Activated CD4-positive, alpha-beta T cell treated with anti-CD3 and anti-CD28 coated beads, Interleukin-2, amount 10 ng/mL, durations not matched to agents 24 days and 14 days (primary cell): Measurements from ENCODE around the gene WWC2. TPM values are rescaled to one million over a fixed set of nuclear protein-coding genes. Genes with fewer than 3 reads are reported as not detected.

Experiments used
- DNase-seq: peaks from one replicate; pipeline ENCODE4 v3.0.0; 2022
- H3K27ac Mint-ChIP-seq: one replicate; pipeline ENCODE4 v1.8.0; 2022; ENCODE audit warnings: mild to moderate bottlenecking, mixed read lengths
- H3K27me3 Mint-ChIP-seq: one replicate; pipeline ENCODE4 v1.8.0; 2022; ENCODE audit warnings: mixed read lengths
- H3K36me3 Mint-ChIP-seq: one replicate; pipeline ENCODE4 v1.8.0; 2022; ENCODE audit warnings: low read depth, mild to moderate bottlenecking, mixed read lengths
- H3K4me1 Mint-ChIP-seq: one replicate; pipeline ENCODE4 v1.8.0; 2021; ENCODE audit warnings: mixed read lengths
- H3K4me3 Mint-ChIP-seq: one replicate; pipeline ENCODE4 v1.8.0; 2022; ENCODE audit warnings: mild to moderate bottlenecking, moderate library complexity, mixed read lengths
- H3K9me3 Mint-ChIP-seq: one replicate; pipeline ENCODE4 v1.8.0; 2021; ENCODE audit warnings: mixed read lengths
- intact Hi-C: fragments of 100-400 bp; cut with micrococcal nuclease; formaldehyde crosslinking; loops from one replicate; pipeline ENCODE4 v1.15.1; 2023
- total RNA-seq: library from RNA; stranded (reverse); gene quantifications from 2 replicates; pipeline ENCODE4 v1.2.3, GENCODE V29; 2022

Gene WWC2
- total RNA-seq, 1 donor from 2014 or later = 0.40 TPM

GRCh38 chr4:183257808-183258207 lies 158.8 kb downstream of the WWC2 start:
- Mint-ChIP-seq H3K4me1 (peaks cover 5% of the 10 kb centered on the region), H3K27me3 (peaks cover 8% of the 10 kb centered on the region), H3K27ac (no peak overlapping the region), H3K4me3 (no peak overlapping the region), H3K9me3 (no peaks in the 10 kb centered on the region), H3K36me3 (no peaks in the 10 kb centered on the region)
- intact Hi-C loops = no loop called here
- DNase-seq = no peak

GRCh38 chr4:183260491-183261151 lies 161.6 kb downstream of the WWC2 start:
- Mint-ChIP-seq H3K27ac (no peak overlapping the region), H3K27me3 (peaks cover 8% of the 10 kb centered on the region), H3K36me3 (no peaks in the 10 kb centered on the region), H3K9me3 (no peaks in the 10 kb centered on the region), H3K4me1 (peaks cover 7% of the 10 kb centered on the region), H3K4me3 (no peak overlapping the region)
- intact Hi-C loops = loop anchor here (5.0 kb wide), 2 partner anchors 147 to 343 kb away; partner anchors contain the start of gene DCTD
- no peak for DNase-seq

- H3K27me3 Mint-ChIP-seq = peaks cover 8% of the 10 kb centered on the region
These were observed 163.1 kb downstream of the WWC2 start for GRCh38 chr4:183261953-183262775.

GRCh38 chr4:183262776-183263100 lies 163.7 kb downstream of the WWC2 start:
- H3K27me3 Mint-ChIP-seq = peaks cover 9% of the 10 kb centered on the region
- no peak overlapping the region for H3K27ac Mint-ChIP-seq
- peaks cover 7% of the 10 kb centered on the region for H3K4me1 Mint-ChIP-seq
- H3K4me3 Mint-ChIP-seq = no peak overlapping the region
- H3K9me3 Mint-ChIP-seq = no peaks in the 10 kb centered on the region
- no peak for DNase-seq
- intact Hi-C loops = loop anchor here (1.0 to 5.0 kb wide), 4 partner anchors 145 to 345 kb away; partner anchors contain the start of gene DCTD
- no peaks in the 10 kb centered on the region for H3K36me3 Mint-ChIP-seq

More at GRCh38 chr4:183261953-183262775, 163.1 kb downstream of the WWC2 start:
- intact Hi-C loops = loop anchor here (1.0 to 5.0 kb wide), 4 partner anchors 145 to 345 kb away; partner anchors contain the start of gene DCTD
- Mint-ChIP-seq H3K9me3 (no peaks in the 10 kb centered on the region), H3K27ac (peak overlapping the region; percentile 60), H3K36me3 (no peaks in the 10 kb centered on the region), H3K4me1 (peaks cover 7% of the 10 kb centered on the region), H3K4me3 (no peak overlapping the region)
- peak; percentile 92 for DNase-seq

- Mint-ChIP-seq H3K4me3 (no peak overlapping the region), H3K36me3 (no peaks in the 10 kb centered on the region)
- no peak for DNase-seq
These were observed 164.8 kb downstream of the WWC2 start for GRCh38 chr4:183263787-183264386.

GRCh38 chr4:183264614-183265013 lies 165.6 kb downstream of the WWC2 start:
- H3K27ac Mint-ChIP-seq = no peak overlapping the region
- no peaks in the 10 kb centered on the region for H3K36me3 Mint-ChIP-seq
- no peak overlapping the region for H3K4me3 Mint-ChIP-seq
- intact Hi-C loops = loop anchor here (5.0 kb wide), 2 partner anchors 143 to 347 kb away; partner anchors contain the start of gene DCTD
- no peak for DNase-seq
- H3K27me3 Mint-ChIP-seq = peaks cover 2% of the 10 kb centered on the region
- no peaks in the 10 kb centered on the region for H3K9me3 Mint-ChIP-seq
- peaks cover 7% of the 10 kb centered on the region for H3K4me1 Mint-ChIP-seq

More at GRCh38 chr4:183263787-183264386, 164.8 kb downstream of the WWC2 start:
- intact Hi-C loops = loop anchor here (5.0 kb wide), 2 partner anchors 143 to 347 kb away; partner anchors contain the start of gene DCTD
- no peaks in the 10 kb centered on the region for H3K9me3 Mint-ChIP-seq
- H3K4me1 Mint-ChIP-seq = peaks cover 7% of the 10 kb centered on the region
- H3K27me3 Mint-ChIP-seq = peaks cover 6% of the 10 kb centered on the region
- no peak overlapping the region for H3K27ac Mint-ChIP-seq

- Mint-ChIP-seq H3K36me3 (no peaks in the 10 kb centered on the region), H3K27me3 (peaks cover 2% of the 10 kb centered on the region), H3K27ac (no peak overlapping the region), H3K9me3 (no peaks in the 10 kb centered on the region), H3K4me3 (no peak overlapping the region), H3K4me1 (peaks cover 7% of the 10 kb centered on the region)
- intact Hi-C loops = no loop called here
- no peak for DNase-seq
These were observed 167.3 kb downstream of the WWC2 start for GRCh38 chr4:183266371-183266770.

GRCh38 chr4:183268556-183268955 lies 169.5 kb downstream of the WWC2 start:
- Mint-ChIP-seq H3K9me3 (no peaks in the 10 kb centered on the region), H3K36me3 (no peaks in the 10 kb centered on the region), H3K27me3 (peaks cover 2% of the 10 kb centered on the region), H3K4me3 (no peak overlapping the region), H3K4me1 (no peaks in the 10 kb centered on the region), H3K27ac (no peak overlapping the region)
- intact Hi-C loops = no loop called here
- DNase-seq = no peak

GRCh38 chr4:183272384-183272783 lies 173.3 kb downstream of the WWC2 start:
- no peaks in the 10 kb centered on the region for H3K36me3 Mint-ChIP-seq
- H3K4me3 Mint-ChIP-seq = no peak overlapping the region
- no peaks in the 10 kb centered on the region for H3K27me3 Mint-ChIP-seq
- no peaks in the 10 kb centered on the region for H3K4me1 Mint-ChIP-seq
- H3K9me3 Mint-ChIP-seq = no peaks in the 10 kb centered on the region
- intact Hi-C loops = no loop called here
- no peak for DNase-seq
- H3K27ac Mint-ChIP-seq = no peak overlapping the region

- no peaks in the 10 kb centered on the region for H3K4me1 Mint-ChIP-seq
- DNase-seq = no peak
These were observed 177.0 kb downstream of the WWC2 start for GRCh38 chr4:183276106-183276505.

GRCh38 chr4:183284258-183284785 lies 185.3 kb downstream of the WWC2 start:
- DNase-seq = no peak
- intact Hi-C loops = no loop called here
- Mint-ChIP-seq H3K4me3 (no peak overlapping the region), H3K4me1 (no peaks in the 10 kb centered on the region), H3K36me3 (no peaks in the 10 kb centered on the region), H3K9me3 (no peaks in the 10 kb centered on the region), H3K27ac (no peak overlapping the region), H3K27me3 (no peaks in the 10 kb centered on the region)

More at GRCh38 chr4:183276106-183276505, 177.0 kb downstream of the WWC2 start:
- H3K9me3 Mint-ChIP-seq = no peaks in the 10 kb centered on the region
- H3K27ac Mint-ChIP-seq = no peak overlapping the region
- no peaks in the 10 kb centered on the region for H3K27me3 Mint-ChIP-seq
- intact Hi-C loops = no loop called here
- H3K36me3 Mint-ChIP-seq = no peaks in the 10 kb centered on the region
- no peak overlapping the region for H3K4me3 Mint-ChIP-seq

GRCh38 chr4:183284965-183285364 lies 185.9 kb downstream of the WWC2 start:
- H3K27ac Mint-ChIP-seq = no peak overlapping the region
- intact Hi-C loops = no loop called here
- H3K27me3 Mint-ChIP-seq = no peaks in the 10 kb centered on the region
- H3K9me3 Mint-ChIP-seq = no peaks in the 10 kb centered on the region
- no peak for DNase-seq
- H3K4me3 Mint-ChIP-seq = no peak overlapping the region
- H3K36me3 Mint-ChIP-seq = no peaks in the 10 kb centered on the region
- no peaks in the 10 kb centered on the region for H3K4me1 Mint-ChIP-seq

GRCh38 chr4:183285886-183286285 lies 186.8 kb downstream of the WWC2 start:
- intact Hi-C loops = no loop called here
- no peaks in the 10 kb centered on the region for H3K9me3 Mint-ChIP-seq
- no peak for DNase-seq
- H3K27me3 Mint-ChIP-seq = no peaks in the 10 kb centered on the region
- H3K4me1 Mint-ChIP-seq = no peaks in the 10 kb centered on the region
- no peak overlapping the region for H3K27ac Mint-ChIP-seq
- no peak overlapping the region for H3K4me3 Mint-ChIP-seq
- no peaks in the 10 kb centered on the region for H3K36me3 Mint-ChIP-seq
